ENCODE data around the gene GRIN2C.

- TF ChIP-seq GATA2 (IDR thresholded peaks at IDR 0.05; ENCODE audit: low read depth, low read length): no peak
- no peak for TF ChIP-seq GATA3 (IDR thresholded peaks at IDR 0.05; ENCODE audit: low read depth, low read length)
Measured at GRCh38 chr17:74862919-74863318, 3.2 kb upstream of the GRIN2C start.
